SU-DHL-6 (cell line): ENCODE results near the gene C5orf24.
A peak's percentile ranks its signal among the peaks of the same experiment; 100 is the strongest.

Source experiments
- H2AFZ ChIP-seq: fragments of 200-600 bp; sonication (generic); 2 replicates; pipeline ENCODE4 v1.6.1; 2014; ENCODE audit warnings: low read depth, mild to moderate bottlenecking, moderate library complexity, mixed read lengths, antibody characterized with exemption, low read length; ENCODE audit not compliant: severe bottlenecking
- H3F3A ChIP-seq: fragments of 200-600 bp; shearing (Covaris generic); 2 replicates; pipeline ENCODE4 v1.6.0; 2016; ENCODE audit warnings: antibody characterized with exemption, mild to moderate bottlenecking; ENCODE audit not compliant: insufficient read depth
- H3K27ac ChIP-seq: fragments of 200-600 bp; sonication (generic); 2 replicates; pipeline ENCODE4 v1.5.1; 2016; ENCODE audit warnings: low read depth, mild to moderate bottlenecking, low read length, moderate library complexity, mixed read lengths
- H3K27me3 ChIP-seq: fragments of 200-600 bp; sonication (generic), shearing (Covaris generic); 2 replicates; pipeline ENCODE4 v1.6.0; 2014; ENCODE audit warnings: mild to moderate bottlenecking, low read length
- H3K36me3 ChIP-seq: fragments of 200-600 bp; sonication (generic); 2 replicates; pipeline ENCODE4 v1.6.1; 2014; ENCODE audit warnings: mild to moderate bottlenecking, low read length, mixed read lengths
- H3K4me2 ChIP-seq: fragments of 300-600, 200-600 bp; shearing (Covaris generic), sonication (generic); 2 replicates; pipeline ENCODE4 v1.6.0; 2014; ENCODE audit warnings: low read length, low read depth, mild to moderate bottlenecking; ENCODE audit not compliant: poor library complexity, severe bottlenecking
- H3K4me3 ChIP-seq: fragments of 200-600 bp; sonication (generic); 2 replicates; pipeline ENCODE4 v1.5.1; 2014; ENCODE audit warnings: antibody characterized with exemption, low read length, mild to moderate bottlenecking, mixed read lengths; ENCODE audit not compliant: insufficient read depth, poor library complexity, severe bottlenecking
- H3K79me2 ChIP-seq: fragments of 200-600 bp; sonication (generic); 2 replicates; pipeline ENCODE4 v1.6.1; 2014; ENCODE audit warnings: mild to moderate bottlenecking, low read length, moderate library complexity; ENCODE audit not compliant: insufficient read depth
- H3K9ac ChIP-seq: fragments of 200-600 bp; sonication (generic); 2 replicates; pipeline ENCODE4 v1.7.0; 2014; ENCODE audit warnings: mild to moderate bottlenecking, low read length
- H3K9me2 ChIP-seq: fragments of 200-600 bp; sonication (generic); replicated peaks from 2 replicates; pipeline ENCODE4 v1.6.1; 2014; ENCODE audit warnings: low read length; ENCODE audit not compliant: insufficient read depth
- H3K9me3 ChIP-seq: fragments of 200-600 bp; sonication (generic); 2 replicates; pipeline ENCODE4 v1.6.1; 2014; ENCODE audit warnings: low read length, mixed read lengths; ENCODE audit not compliant: insufficient read depth
- H4K20me1 ChIP-seq: fragments of 200-600 bp; sonication (generic); 2 replicates; pipeline ENCODE4 v1.6.1; 2014; ENCODE audit warnings: low read depth, mild to moderate bottlenecking, antibody characterized with exemption, low read length, moderate library complexity, mixed read lengths
- CTCF ChIP-seq: fragments of 200-600 bp; sonication (generic); IDR thresholded peaks from one replicate; pipeline ENCODE4 v1.5.1; 2017; ENCODE audit warnings: antibody characterized with exemption, mild to moderate bottlenecking, low read length, moderate library complexity; ENCODE audit not compliant: insufficient read depth, poor library complexity, severe bottlenecking
- EZH2phosphoT487 ChIP-seq: fragments of 200-600 bp; sonication (generic), shearing (Covaris generic); conservative IDR thresholded peaks from 2 replicates; pipeline ENCODE4 v1.6.1; 2018; ENCODE audit warnings: mild to moderate bottlenecking, antibody characterized with exemption, low read length, moderate library complexity, mixed read lengths

The C5orf24 gene

GRCh38 chr5:134902071-134902801, 56.5 kb downstream of the C5orf24 start:
- Histone ChIP-seq H3K9me3 (no peaks in the 10 kb centered on the region), H2AFZ (peak overlapping the region; percentile 61), H3K27ac (peak overlapping the region; percentile 97), H4K20me1 (no peaks in the 10 kb centered on the region), H3K79me2 (peaks cover 9% of the 10 kb centered on the region), H3F3A (peaks cover 41% of the 10 kb centered on the region), H3K9ac (peak overlapping the region; percentile 73), H3K27me3 (no peaks in the 10 kb centered on the region), H3K36me3 (0 out of 2 replicates have a peak, but pooled peaks cover 4% of the 10 kb centered on the region), H3K4me2 (peak overlapping the region; percentile 59), H3K9me2 (no peaks in the 10 kb centered on the region), H3K4me3 (no peak overlapping the region)
- TF ChIP-seq EZH2phosphoT487, result no peak

GRCh38 chr5:134904610-134905245, 59.0 kb downstream of the C5orf24 start, which contains the start of gene PCBD2:
TSS of gene PCBD2 (plus strand) at chr5:134905131. CDS start at chr5:134905140, 9 bp downstream.
- Histone ChIP-seq H3K9me3 (no peaks in the 10 kb centered on the region), H2AFZ (peak within 1 kb of the TSS; percentile 89), H3K27me3 (no peaks in the 10 kb centered on the region), H3K9me2 (no peaks in the 10 kb centered on the region), H3K4me3 (peak within 1 kb of the TSS; percentile 61), H3K79me2 (peaks cover 9% of the 10 kb centered on the region), H3K27ac (peak within 1 kb of the TSS; percentile 97), H3F3A (peaks cover 37% of the 10 kb centered on the region), H4K20me1 (no peaks in the 10 kb centered on the region), H3K4me2 (peak within 1 kb of the TSS; percentile 59), H3K36me3 (0 out of 2 replicates have a peak, but pooled peaks cover 2% of the 10 kb centered on the region), H3K9ac (peak within 1 kb of the TSS; percentile 73)
- TF ChIP-seq CTCF (peak; percentile 75), EZH2phosphoT487 (no peak)

- TF ChIP-seq EZH2phosphoT487 (no peak), CTCF (peak; percentile 61)
- Histone ChIP-seq H3K27me3 (no peaks in the 10 kb centered on the region), H3F3A (peaks cover 32% of the 10 kb centered on the region), H3K36me3 (no peaks in the 10 kb centered on the region), H4K20me1 (no peaks in the 10 kb centered on the region), H3K9ac (peak overlapping the region; percentile 73), H3K4me3 (peak overlapping the region; percentile 61), H3K9me2 (no peaks in the 10 kb centered on the region), H3K9me3 (no peaks in the 10 kb centered on the region), H3K27ac (peak overlapping the region; percentile 97), H2AFZ (peak overlapping the region; percentile 46), H3K4me2 (peak overlapping the region; percentile 59), H3K79me2 (peaks cover 9% of the 10 kb centered on the region)
Observed at GRCh38 chr5:134905246-134905996, 59.7 kb downstream of the C5orf24 start.
